HepG2 (cell line): Measurements from ENCODE around the gene KCND1. TPM values are rescaled to one million over a fixed set of nuclear protein-coding genes. Genes with fewer than 3 reads are reported as not detected.
A peak's percentile ranks its signal among the peaks of the same experiment; 100 is the strongest.

Source experiments
- ARNT2 ChIP-seq: sonication (generic); formaldehyde crosslinking; IDR thresholded peaks from 2 replicates; pipeline ENCODE4 v1.8.0; 2022; ENCODE audit warnings: mild to moderate bottlenecking, low read depth, missing genetic modification reagents, moderate library complexity
- BORCS8-MEF2B ChIP-seq: sonication (generic); formaldehyde crosslinking; IDR thresholded peaks from 2 replicates; pipeline ENCODE4 v1.8.0; 2022; ENCODE audit warnings: mild to moderate bottlenecking, missing genetic modification reagents
- CBX2 ChIP-seq, 2 experiments: fragments of 200-600 bp in 1 of 2; sonication (generic); formaldehyde crosslinking in 1 of 2; IDR thresholded peaks; 2 replicates each; pipeline versions ENCODE4 v1.7.0 to v1.8.1; 2018 to 2022; ENCODE audit warnings: low read depth in 2 of 2, low read length in 1 of 2, mild to moderate bottlenecking in 1 of 2, missing genetic modification reagents in 1 of 2
- CEBPG ChIP-seq: IDR thresholded peaks from 2 replicates; pipeline ENCODE4 v1.6.1; 2016
- GRHL1 ChIP-seq: sonication (generic); formaldehyde crosslinking; conservative IDR thresholded peaks from 2 replicates; pipeline ENCODE4 v1.8.0; 2022; ENCODE audit warnings: missing genetic modification reagents
- JUN ChIP-seq: sonication (generic); formaldehyde crosslinking; IDR thresholded peaks from 2 replicates; pipeline ENCODE4 v1.4.0; 2020; ENCODE audit warnings: mild to moderate bottlenecking, missing genetic modification reagents
- KMT2A ChIP-seq: sonication (generic); formaldehyde crosslinking; IDR thresholded peaks from 2 replicates; pipeline ENCODE4 v1.4.0; 2020; ENCODE audit warnings: missing genetic modification reagents
- MIXL1 ChIP-seq: IDR thresholded peaks from 2 replicates; pipeline ENCODE4 v1.6.1; 2016
- NFKB2 ChIP-seq: sonication (generic); formaldehyde crosslinking; IDR thresholded peaks from 2 replicates; pipeline ENCODE4 v1.4.0; 2020; ENCODE audit warnings: missing genetic modification reagents, borderline replicate concordance
- PAX8 ChIP-seq: sonication (generic); formaldehyde crosslinking; IDR thresholded peaks from 2 replicates; pipeline ENCODE4 v1.8.0; 2022; ENCODE audit warnings: mild to moderate bottlenecking, missing genetic modification reagents, borderline replicate concordance
- RNF2 ChIP-seq: fragments of 450-650 bp; conservative IDR thresholded peaks from 2 replicates; pipeline ENCODE4 v1.6.1; 2016; ENCODE audit warnings: low read depth
- SMARCC2 ChIP-seq: fragments of 450-650 bp; IDR thresholded peaks from 2 replicates; pipeline ENCODE4 v1.6.1; 2017; ENCODE audit warnings: antibody characterized with exemption, mild to moderate bottlenecking
- STAG1 ChIP-seq: sonication (generic); formaldehyde crosslinking; IDR thresholded peaks from 2 replicates; pipeline ENCODE4 v1.4.0; 2020; ENCODE audit warnings: missing genetic modification reagents
- TRIM24 ChIP-seq: sonication (generic); formaldehyde crosslinking; IDR thresholded peaks from 2 replicates; pipeline ENCODE4 v1.8.0; 2022; ENCODE audit warnings: mild to moderate bottlenecking, missing genetic modification reagents
- ZBTB2 ChIP-seq: sonication (generic); formaldehyde crosslinking; IDR thresholded peaks from 2 replicates; pipeline ENCODE4 v1.8.0; 2022; ENCODE audit warnings: low read depth, missing genetic modification reagents
- ZFX ChIP-seq: sonication (generic); formaldehyde crosslinking; IDR thresholded peaks from 2 replicates; pipeline ENCODE4 v1.4.0; 2020; ENCODE audit warnings: mild to moderate bottlenecking, low read depth, missing genetic modification reagents, moderate library complexity
- ZFYVE20 ChIP-seq: sonication (generic); formaldehyde crosslinking; IDR thresholded peaks from 2 replicates; pipeline ENCODE4 v1.8.0; 2023; ENCODE audit warnings: low read depth, mild to moderate bottlenecking, moderate library complexity, missing genetic modification reagents, borderline replicate concordance
- ZKSCAN8 ChIP-seq: IDR thresholded peaks from 2 replicates; pipeline ENCODE4 v1.6.1; 2016; ENCODE audit warnings: borderline replicate concordance, missing genetic modification reagents, missing compliant biosample characterization
- ZMYM2 ChIP-seq: sonication (generic); formaldehyde crosslinking; IDR thresholded peaks from 2 replicates; pipeline ENCODE4 v1.8.0; 2022; ENCODE audit warnings: mild to moderate bottlenecking, missing genetic modification reagents
- ZNF530 ChIP-seq: sonication (generic); formaldehyde crosslinking; IDR thresholded peaks from 2 replicates; pipeline ENCODE4 v1.5.0; 2020; ENCODE audit warnings: low read depth, mild to moderate bottlenecking, missing genetic modification reagents
- ZNF549 ChIP-seq: sonication (generic); formaldehyde crosslinking; IDR thresholded peaks from 2 replicates; pipeline ENCODE4 v1.5.0; 2020; ENCODE audit warnings: missing genetic modification reagents
- ZNF576 ChIP-seq: sonication (generic); formaldehyde crosslinking; IDR thresholded peaks from 2 replicates; pipeline ENCODE4 v1.4.0; 2020; ENCODE audit warnings: mild to moderate bottlenecking, missing genetic modification reagents
- ZNF777 ChIP-seq: sonication (generic); formaldehyde crosslinking; IDR thresholded peaks from 2 replicates; pipeline ENCODE4 v1.4.0; 2020; ENCODE audit warnings: missing genetic modification reagents
- ZNF782 ChIP-seq: sonication (generic); formaldehyde crosslinking; IDR thresholded peaks from 2 replicates; pipeline ENCODE4 v1.4.0; 2020; ENCODE audit warnings: missing genetic modification reagents, mild to moderate bottlenecking, borderline replicate concordance
- ZNF784 ChIP-seq: sonication (generic); formaldehyde crosslinking; IDR thresholded peaks from 2 replicates; pipeline ENCODE4 v1.5.1; 2020; ENCODE audit warnings: missing genetic modification reagents, mild to moderate bottlenecking, borderline replicate concordance
- ZSCAN21 ChIP-seq: sonication (generic); formaldehyde crosslinking; IDR thresholded peaks from 2 replicates; pipeline ENCODE4 v1.8.0; 2022; ENCODE audit warnings: mild to moderate bottlenecking, missing genetic modification reagents, moderate library complexity, borderline replicate concordance
- polyA plus RNA-seq, 8 experiments: library from polyadenylated mRNA; depleted of rRNA in 3 of 8; stranded (reverse) in 7 of 8; unstranded in 1 of 8; fragments of >200 nt; fragmentation: Illumina TruSeq in 4 of 8; extraction: Trizol in 4 of 8; gene quantifications; 2 replicates each; pipeline versions ENCODE4 v1.2.1 to v1.2.3, GENCODE V29; 2011 to 2016; ENCODE audit warnings: low read depth in 4 of 8, missing spikeins in 1 of 8, mixed read lengths in 1 of 8; ENCODE audit not compliant: insufficient read depth in 1 of 8
- total RNA-seq, 5 experiments: library from RNA; depleted of rRNA; stranded (reverse); fragments of >200 nt; fragmentation: Illumina TruSeq; extraction: Trizol; gene quantifications; 2 replicates each; pipeline ENCODE4 v1.2.3, GENCODE V29; 2016; ENCODE audit warnings: low read depth in 1 of 5

The KCND1 gene
- total and polyA plus RNA-seq, 2 of the 13 experiments (the other 11 are each of a cell fraction or from before 2014, with no cell fraction given): 0.07 to 0.30 TPM

GRCh38 chrX:48918643-48919340 lies 52.9 kb downstream of the KCND1 start, which contains the start of gene PIM2 (continued):
- TF ChIP-seq STAG1 (CRISPR knock-in tag) (no peak), ZBTB2 (no peak), PAX8 (CRISPR knock-in tag) (no peak), ZNF777 (no peak), ZMYM2 (no peak), ARNT2 (CRISPR knock-in tag) (no peak), CBX2 (IDR thresholded peaks at IDR 0.05; ENCODE audit: low read depth, low read length) (no peak), CBX2 (CRISPR knock-in tag; IDR thresholded peaks at IDR 0.05; ENCODE audit: low read depth) (no peak), ZNF549 (CRISPR knock-in tag) (no peak), TRIM24 (CRISPR knock-in tag) (no peak), CEBPG (CRISPR knock-in tag) (no peak), ZNF782 (CRISPR knock-in tag) (no peak), BORCS8-MEF2B (CRISPR knock-in tag) (no peak), ZNF530 (no peak), RNF2 (no peak), ZNF576 (CRISPR knock-in tag) (no peak), SMARCC2 (no peak), NFKB2 (no peak; the same call in 1 of the 2 replicates), KMT2A (no peak), ZKSCAN8 (CRISPR knock-in tag) (no peak), ZFYVE20 (no peak), ZSCAN21 (no peak), ZNF784 (CRISPR knock-in tag) (0 out of 2 replicates have a peak, but pooled peaks have one; percentile 25), GRHL1 (CRISPR knock-in tag) (no peak), JUN (CRISPR knock-in tag) (no peak), MIXL1 (CRISPR knock-in tag) (no peak), ZFX (CRISPR knock-in tag) (no peak; the same call in 1 of the 2 replicates)
